Neural crest cell (in vitro differentiated cells): ENCODE results near the gene RD3L. TPM values are rescaled to one million over a fixed set of nuclear protein-coding genes. Genes with fewer than 3 reads are reported as not detected.
"Not testable (repeated sequence)": the region's sequence is repeated elsewhere in the genome, so short reads cannot be mapped to it uniquely, and the experiment has no call there.

Source experiments
- DNase-seq: peaks from one replicate; pipeline ENCODE4 v3.0.0; 2021; ENCODE audit warnings: low read depth, mixed read lengths, low spot score
- H3K27ac Mint-ChIP-seq: one replicate; pipeline ENCODE4 v1.8.0; 2021; ENCODE audit warnings: mild to moderate bottlenecking, mixed read lengths; ENCODE audit not compliant: unreplicated experiment
- H3K27me3 Mint-ChIP-seq: 2 replicates; pipeline ENCODE4 v1.8.0; 2021; ENCODE audit warnings: low read depth, mild to moderate bottlenecking, mixed read lengths
- H3K36me3 Mint-ChIP-seq: 2 replicates; pipeline ENCODE4 v1.8.0; 2021; ENCODE audit warnings: low read depth, mild to moderate bottlenecking, mixed read lengths
- H3K4me1 Mint-ChIP-seq: 2 replicates; pipeline ENCODE4 v1.8.0; 2021; ENCODE audit warnings: mixed read lengths
- H3K4me3 Mint-ChIP-seq: one replicate; pipeline ENCODE4 v1.8.0; 2021; ENCODE audit warnings: mild to moderate bottlenecking, mixed read lengths
- H3K9me3 Mint-ChIP-seq: 2 replicates; pipeline ENCODE4 v1.8.0; 2021; ENCODE audit warnings: mixed read lengths
- long read RNA-seq: library from polyadenylated mRNA; unstranded; transcript quantifications from one replicate; pipeline ENCODE4 v2.0.0, GENCODE V29; 2020
- total RNA-seq: library from RNA; stranded (reverse); gene quantifications from 2 replicates; pipeline ENCODE4 v1.2.1, GENCODE V29; 2021
- TF ChIP-seq, protein P1 (sequence below): fragments of 200-600 bp; sonication (generic); conservative IDR thresholded peaks from 2 replicates; pipeline ENCODE4 v1.5.0; 2021; ENCODE audit warnings: antibody characterized with exemption, mild to moderate bottlenecking

The RD3L gene
- total RNA-seq: not detected in 2 replicates
- long read RNA-seq: 0 reads

DNA sequence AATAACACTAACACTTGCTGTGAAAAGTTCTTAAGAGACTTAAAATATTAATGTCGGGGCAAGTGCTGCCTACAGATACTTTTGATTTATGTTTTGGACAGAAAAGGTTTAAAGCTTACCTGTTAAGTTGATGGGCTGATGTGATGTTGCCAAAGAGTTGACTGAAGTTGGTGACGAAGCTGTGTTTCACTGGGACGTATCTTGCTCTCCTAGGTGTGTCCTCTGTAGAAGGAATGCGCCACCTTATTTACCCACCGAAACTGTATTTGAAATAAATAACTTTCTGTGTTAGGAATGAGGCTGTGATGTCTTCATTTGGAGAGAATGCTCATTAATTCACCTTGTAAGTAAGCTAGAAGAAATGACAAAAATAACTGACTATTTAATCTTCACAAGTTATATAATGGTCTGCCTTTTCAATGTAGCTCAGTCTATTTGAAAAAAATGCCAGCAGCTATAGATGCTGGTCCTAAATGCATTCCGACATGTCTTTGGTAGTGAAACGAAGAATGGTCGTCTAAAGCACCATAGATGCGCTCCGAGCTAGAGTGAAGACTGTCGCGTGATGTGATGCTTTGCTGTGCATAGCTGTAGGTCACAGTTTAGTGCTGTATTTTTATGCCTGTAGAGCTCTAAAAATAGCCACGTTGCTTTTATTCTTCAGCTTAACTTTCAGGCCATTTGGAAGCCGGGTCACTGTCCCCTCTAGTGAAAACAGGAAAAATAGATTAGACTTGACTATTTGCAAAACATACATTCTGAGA is at the start of gene RD3L:
TSS of gene RD3L (minus strand) at position 557 of the 764 bp plus-strand sequence. CDS start 834 bp downstream, outside the sequence.
- Mint-ChIP-seq H3K4me1 (no peaks in the 10 kb centered on the region), H3K27me3 (peaks cover 89% of the 10 kb centered on the region)

DNA sequence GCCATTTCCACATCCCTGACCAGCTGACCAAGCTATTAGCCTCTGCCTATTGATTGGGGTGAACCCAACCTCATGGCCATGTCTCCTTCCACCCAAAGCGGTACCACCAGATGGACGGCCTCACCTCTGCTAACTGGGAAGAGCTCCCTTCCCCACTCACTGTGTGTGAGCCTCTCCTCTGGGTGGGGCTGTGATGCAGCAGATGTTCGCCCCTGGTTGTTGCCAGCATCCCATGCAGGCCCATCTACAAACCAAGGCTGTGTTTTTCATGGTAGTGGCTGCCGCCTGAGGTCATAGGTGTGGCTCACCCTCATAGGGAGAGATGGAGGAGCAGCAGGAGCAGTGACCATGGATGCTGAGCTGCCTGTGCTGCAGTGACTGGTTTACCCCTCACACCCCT is 47.6 kb upstream of the RD3L start:
- Mint-ChIP-seq H3K36me3 (peaks cover 8% of the 10 kb centered on the region), H3K9me3 (peaks cover 13% of the 10 kb centered on the region), H3K27me3 (peaks cover 39% of the 10 kb centered on the region), H3K4me3 (no peak overlapping the region), H3K4me1 (no peaks in the 10 kb centered on the region), H3K27ac (no peak overlapping the region)
- DNase-seq: no peak
- TF ChIP-seq, protein P1, sequence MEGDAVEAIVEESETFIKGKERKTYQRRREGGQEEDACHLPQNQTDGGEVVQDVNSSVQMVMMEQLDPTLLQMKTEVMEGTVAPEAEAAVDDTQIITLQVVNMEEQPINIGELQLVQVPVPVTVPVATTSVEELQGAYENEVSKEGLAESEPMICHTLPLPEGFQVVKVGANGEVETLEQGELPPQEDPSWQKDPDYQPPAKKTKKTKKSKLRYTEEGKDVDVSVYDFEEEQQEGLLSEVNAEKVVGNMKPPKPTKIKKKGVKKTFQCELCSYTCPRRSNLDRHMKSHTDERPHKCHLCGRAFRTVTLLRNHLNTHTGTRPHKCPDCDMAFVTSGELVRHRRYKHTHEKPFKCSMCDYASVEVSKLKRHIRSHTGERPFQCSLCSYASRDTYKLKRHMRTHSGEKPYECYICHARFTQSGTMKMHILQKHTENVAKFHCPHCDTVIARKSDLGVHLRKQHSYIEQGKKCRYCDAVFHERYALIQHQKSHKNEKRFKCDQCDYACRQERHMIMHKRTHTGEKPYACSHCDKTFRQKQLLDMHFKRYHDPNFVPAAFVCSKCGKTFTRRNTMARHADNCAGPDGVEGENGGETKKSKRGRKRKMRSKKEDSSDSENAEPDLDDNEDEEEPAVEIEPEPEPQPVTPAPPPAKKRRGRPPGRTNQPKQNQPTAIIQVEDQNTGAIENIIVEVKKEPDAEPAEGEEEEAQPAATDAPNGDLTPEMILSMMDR: no peak

More for the DNA sequence above, at the start of gene RD3L:
- no peak for DNase-seq
- Mint-ChIP-seq H3K9me3 (peaks cover 6% of the 10 kb centered on the region), H3K36me3 (no peaks in the 10 kb centered on the region), H3K4me3 (no peak within 1 kb of the TSS), H3K27ac (no peak within 1 kb of the TSS)
- TF ChIP-seq, protein P1: no peak

- Mint-ChIP-seq H3K4me1 (no peaks in the 10 kb centered on the region), H3K4me3 (no peak overlapping the region), H3K9me3 (peaks cover 13% of the 10 kb centered on the region), H3K27me3 (peaks cover 35% of the 10 kb centered on the region), H3K27ac (no peak overlapping the region), H3K36me3 (peaks cover 8% of the 10 kb centered on the region)
- no peak for DNase-seq
- TF ChIP-seq, protein P1: no peak
Measured at GRCh38 chr14:103989034-103989433, 46.7 kb upstream of the RD3L start.

GRCh38 chr14:103984196-103984595 is 41.9 kb upstream of the RD3L start:
- Mint-ChIP-seq H3K9me3 (peaks cover 16% of the 10 kb centered on the region), H3K4me1 (no peaks in the 10 kb centered on the region), H3K27me3 (peaks cover 22% of the 10 kb centered on the region), H3K27ac (no peak overlapping the region), H3K4me3 (no peak overlapping the region), H3K36me3 (peaks cover 7% of the 10 kb centered on the region)
- no peak for DNase-seq
- TF ChIP-seq, protein P1: no peak

GRCh38 chr14:103980623-103981238 is 38.4 kb upstream of the RD3L start:
- Mint-ChIP-seq H3K27me3 (peaks cover 12% of the 10 kb centered on the region), H3K9me3 (peaks cover 11% of the 10 kb centered on the region)
- not testable (repeated sequence) for H3K4me3 Mint-ChIP-seq, H3K4me1 Mint-ChIP-seq, H3K27ac Mint-ChIP-seq, H3K36me3 Mint-ChIP-seq
- TF ChIP-seq, protein P1: peak; percentile 68
- peak; percentile 38 for DNase-seq
